ENCODE results near the gene EML5. TPM values are rescaled to one million over a fixed set of nuclear protein-coding genes. Genes with fewer than 3 reads are reported as not detected.

EML5 gene
- total and polyA plus RNA-seq, 2 experiments from 2014 or later = 0.18 to 1.6 TPM

- no peak overlapping the region for H2AFZ ChIP-seq
- Mint-ChIP-seq H3K27ac (no peak overlapping the region), H3K4me1 (no peaks in the 10 kb centered on the region), H3K36me3 (ENCODE audit: low read depth) (no peaks in the 10 kb centered on the region), H3K4me3 (no peak overlapping the region), H3K9me3 (no peaks in the 10 kb centered on the region), H3K27me3 (ENCODE audit: insufficient read depth, low read depth, poor library complexity) (no peaks in the 10 kb centered on the region)
- no peaks in the 10 kb centered on the region for H3K9me2 ChIP-seq (ENCODE audit: insufficient read depth)
- no peak for DNase-seq (ENCODE audit: low spot score)
- no peak overlapping the region for H3K4me3 ChIP-seq
- TF ChIP-seq ZNF114 (CRISPR knock-in tag; IDR thresholded peaks at IDR 0.05) (no peak), REST (IDR thresholded peaks at IDR 0.05; ENCODE audit: unreplicated experiment) (no peak), NANOG (IDR thresholded peaks at IDR 0.05; ENCODE audit: borderline replicate concordance) (no peak), EZH2phosphoT487 (IDR thresholded peaks at IDR 0.05; ENCODE audit: unreplicated experiment) (no peak), CREB1 (CRISPR knock-in tag; IDR thresholded peaks at IDR 0.05; ENCODE audit: low read depth) (no peak), POLR2AphosphoS5 (IDR thresholded peaks at IDR 0.05; ENCODE audit: low read depth) (no peak), EZH2 (IDR thresholded peaks at IDR 0.05; ENCODE audit: low read depth, unreplicated experiment) (no peak), JUNB (IDR thresholded peaks at IDR 0.05; ENCODE audit: unreplicated experiment) (no peak), ETS1 (IDR thresholded peaks at IDR 0.05) (no peak), ZNF331 (CRISPR knock-in tag; IDR thresholded peaks at IDR 0.05; ENCODE audit: low read depth) (no peak), STAT1 (IDR thresholded peaks at IDR 0.05; ENCODE audit: unreplicated experiment) (no peak)
- TF ChIP-seq, protein P1, sequence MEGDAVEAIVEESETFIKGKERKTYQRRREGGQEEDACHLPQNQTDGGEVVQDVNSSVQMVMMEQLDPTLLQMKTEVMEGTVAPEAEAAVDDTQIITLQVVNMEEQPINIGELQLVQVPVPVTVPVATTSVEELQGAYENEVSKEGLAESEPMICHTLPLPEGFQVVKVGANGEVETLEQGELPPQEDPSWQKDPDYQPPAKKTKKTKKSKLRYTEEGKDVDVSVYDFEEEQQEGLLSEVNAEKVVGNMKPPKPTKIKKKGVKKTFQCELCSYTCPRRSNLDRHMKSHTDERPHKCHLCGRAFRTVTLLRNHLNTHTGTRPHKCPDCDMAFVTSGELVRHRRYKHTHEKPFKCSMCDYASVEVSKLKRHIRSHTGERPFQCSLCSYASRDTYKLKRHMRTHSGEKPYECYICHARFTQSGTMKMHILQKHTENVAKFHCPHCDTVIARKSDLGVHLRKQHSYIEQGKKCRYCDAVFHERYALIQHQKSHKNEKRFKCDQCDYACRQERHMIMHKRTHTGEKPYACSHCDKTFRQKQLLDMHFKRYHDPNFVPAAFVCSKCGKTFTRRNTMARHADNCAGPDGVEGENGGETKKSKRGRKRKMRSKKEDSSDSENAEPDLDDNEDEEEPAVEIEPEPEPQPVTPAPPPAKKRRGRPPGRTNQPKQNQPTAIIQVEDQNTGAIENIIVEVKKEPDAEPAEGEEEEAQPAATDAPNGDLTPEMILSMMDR (conservative IDR thresholded peaks at IDR 0.05; ENCODE audit: low read depth in 2 of 2) = no peak
- TF ChIP-seq, protein P2, sequence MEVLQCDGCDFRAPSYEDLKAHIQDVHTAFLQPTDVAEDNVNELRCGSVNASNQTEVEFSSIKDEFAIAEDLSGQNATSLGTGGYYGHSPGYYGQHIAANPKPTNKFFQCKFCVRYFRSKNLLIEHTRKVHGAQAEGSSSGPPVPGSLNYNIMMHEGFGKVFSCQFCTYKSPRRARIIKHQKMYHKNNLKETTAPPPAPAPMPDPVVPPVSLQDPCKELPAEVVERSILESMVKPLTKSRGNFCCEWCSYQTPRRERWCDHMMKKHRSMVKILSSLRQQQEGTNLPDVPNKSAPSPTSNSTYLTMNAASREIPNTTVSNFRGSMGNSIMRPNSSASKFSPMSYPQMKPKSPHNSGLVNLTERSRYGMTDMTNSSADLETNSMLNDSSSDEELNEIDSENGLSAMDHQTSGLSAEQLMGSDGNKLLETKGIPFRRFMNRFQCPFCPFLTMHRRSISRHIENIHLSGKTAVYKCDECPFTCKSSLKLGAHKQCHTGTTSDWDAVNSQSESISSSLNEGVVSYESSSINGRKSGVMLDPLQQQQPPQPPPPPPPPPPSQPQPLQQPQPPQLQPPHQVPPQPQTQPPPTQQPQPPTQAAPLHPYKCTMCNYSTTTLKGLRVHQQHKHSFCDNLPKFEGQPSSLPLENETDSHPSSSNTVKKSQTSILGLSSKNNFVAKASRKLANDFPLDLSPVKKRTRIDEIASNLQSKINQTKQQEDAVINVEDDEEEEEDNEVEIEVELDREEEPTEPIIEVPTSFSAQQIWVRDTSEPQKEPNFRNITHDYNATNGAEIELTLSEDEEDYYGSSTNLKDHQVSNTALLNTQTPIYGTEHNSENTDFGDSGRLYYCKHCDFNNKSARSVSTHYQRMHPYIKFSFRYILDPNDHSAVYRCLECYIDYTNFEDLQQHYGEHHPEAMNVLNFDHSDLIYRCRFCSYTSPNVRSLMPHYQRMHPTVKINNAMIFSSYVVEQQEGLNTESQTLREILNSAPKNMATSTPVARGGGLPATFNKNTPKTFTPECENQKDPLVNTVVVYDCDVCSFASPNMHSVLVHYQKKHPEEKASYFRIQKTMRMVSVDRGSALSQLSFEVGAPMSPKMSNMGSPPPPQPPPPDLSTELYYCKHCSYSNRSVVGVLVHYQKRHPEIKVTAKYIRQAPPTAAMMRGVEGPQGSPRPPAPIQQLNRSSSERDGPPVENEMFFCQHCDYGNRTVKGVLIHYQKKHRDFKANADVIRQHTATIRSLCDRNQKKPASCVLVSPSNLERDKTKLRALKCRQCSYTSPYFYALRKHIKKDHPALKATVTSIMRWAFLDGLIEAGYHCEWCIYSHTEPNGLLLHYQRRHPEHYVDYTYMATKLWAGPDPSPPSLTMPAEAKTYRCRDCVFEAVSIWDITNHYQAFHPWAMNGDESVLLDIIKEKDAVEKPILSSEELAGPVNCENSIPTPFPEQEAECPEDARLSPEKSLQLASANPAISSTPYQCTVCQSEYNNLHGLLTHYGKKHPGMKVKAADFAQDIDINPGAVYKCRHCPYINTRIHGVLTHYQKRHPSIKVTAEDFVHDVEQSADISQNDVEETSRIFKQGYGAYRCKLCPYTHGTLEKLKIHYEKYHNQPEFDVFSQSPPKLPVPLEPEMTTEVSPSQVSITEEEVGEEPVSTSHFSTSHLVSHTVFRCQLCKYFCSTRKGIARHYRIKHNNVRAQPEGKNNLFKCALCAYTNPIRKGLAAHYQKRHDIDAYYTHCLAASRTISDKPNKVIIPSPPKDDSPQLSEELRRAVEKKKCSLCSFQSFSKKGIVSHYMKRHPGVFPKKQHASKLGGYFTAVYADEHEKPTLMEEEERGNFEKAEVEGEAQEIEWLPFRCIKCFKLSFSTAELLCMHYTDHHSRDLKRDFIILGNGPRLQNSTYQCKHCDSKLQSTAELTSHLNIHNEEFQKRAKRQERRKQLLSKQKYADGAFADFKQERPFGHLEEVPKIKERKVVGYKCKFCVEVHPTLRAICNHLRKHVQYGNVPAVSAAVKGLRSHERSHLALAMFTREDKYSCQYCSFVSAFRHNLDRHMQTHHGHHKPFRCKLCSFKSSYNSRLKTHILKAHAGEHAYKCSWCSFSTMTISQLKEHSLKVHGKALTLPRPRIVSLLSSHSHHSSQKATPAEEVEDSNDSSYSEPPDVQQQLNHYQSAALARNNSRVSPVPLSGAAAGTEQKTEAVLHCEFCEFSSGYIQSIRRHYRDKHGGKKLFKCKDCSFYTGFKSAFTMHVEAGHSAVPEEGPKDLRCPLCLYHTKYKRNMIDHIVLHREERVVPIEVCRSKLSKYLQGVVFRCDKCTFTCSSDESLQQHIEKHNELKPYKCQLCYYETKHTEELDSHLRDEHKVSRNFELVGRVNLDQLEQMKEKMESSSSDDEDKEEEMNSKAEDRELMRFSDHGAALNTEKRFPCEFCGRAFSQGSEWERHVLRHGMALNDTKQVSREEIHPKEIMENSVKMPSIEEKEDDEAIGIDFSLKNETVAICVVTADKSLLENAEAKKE (CRISPR knock-in tag; IDR thresholded peaks at IDR 0.05) = no peak
- no peaks in the 10 kb centered on the region for H4K20me1 ChIP-seq (replicated peaks; ENCODE audit: insufficient read depth)
- no peaks in the 10 kb centered on the region for H3F3A ChIP-seq (replicated peaks; ENCODE audit: low read depth)
- H3K79me2 ChIP-seq (replicated peaks; ENCODE audit: insufficient read depth) = no peaks in the 10 kb centered on the region
- H3K36me3 ChIP-seq (ENCODE audit: insufficient read depth) = no peaks in the 10 kb centered on the region
- ATAC-seq = no peak
- H3K27me3 ChIP-seq (ENCODE audit: insufficient read depth) = no peaks in the 10 kb centered on the region
- H3K4me2 ChIP-seq = no peak overlapping the region
- H3K4me1 ChIP-seq (ENCODE audit: insufficient read depth) = no peaks in the 10 kb centered on the region
- H3K27ac ChIP-seq (ENCODE audit: low read depth) = no peak overlapping the region
Measured at GRCh38 chr14:88706425-88706824, 86.3 kb downstream of the EML5 start.

Measured in GM23338 (cell line).